ENCODE results near the gene LRRC57. TPM values are rescaled to one million over a fixed set of nuclear protein-coding genes. Genes with fewer than 3 reads are reported as not detected.

The LRRC57 gene
- total and polyA plus RNA-seq, 11 donors = 5.2 to 25.9 (median 17.3) TPM

- intact Hi-C loops (cut with DNase I) = no loop called here
- TF ChIP-seq POLR2A (IDR thresholded peaks at IDR 0.05) (no peak), CTCF (IDR thresholded peaks at IDR 0.05) (no peak)
- Histone ChIP-seq H3K9me3 (no peaks in the 10 kb centered on the region), H3K27me3 (no peaks in the 10 kb centered on the region), H3K27ac (no peak overlapping the region), H3K36me3 (peaks cover 0 to 13% (median 0%) of the 10 kb centered on the region in 9 donors), H3K4me3 (no peak overlapping the region), H3K4me1 (peaks cover 0 to 76% (median 29%) of the 10 kb centered on the region in 12 donors)
- WGBS, 4 donors = 74 to 80% (median 77%) methylated on average over 3 of the region's 3 CpGs
- ATAC-seq = no peak
- no peak for DNase-seq
These were observed 44.0 kb downstream of the LRRC57 start for GRCh38 chr15:42504631-42505030.

GRCh38 chr15:42503825-42504224 is 44.8 kb downstream of the LRRC57 start:
- H3K4me3 ChIP-seq = no peak overlapping the region
- H3K36me3 ChIP-seq = peaks cover 0 to 13% (median 0%) of the 10 kb centered on the region in 9 donors
- 85 to 93% (median 89%) methylated on average over 1 of the region's 1 CpG for WGBS, 4 donors
- H3K4me1 ChIP-seq = peaks cover 0 to 83% (median 33%) of the 10 kb centered on the region in 12 donors
- peak overlapping the region in 1 of 12 donors; percentile 53 for H3K27ac ChIP-seq
- intact Hi-C loops (cut with DNase I) = no loop called here
- H3K9me3 ChIP-seq = no peaks in the 10 kb centered on the region
- no peak for TF ChIP-seq CTCF (IDR thresholded peaks at IDR 0.05)
- no peak for TF ChIP-seq POLR2A (IDR thresholded peaks at IDR 0.05)
- ATAC-seq = no peak
- no peaks in the 10 kb centered on the region for H3K27me3 ChIP-seq
- no peak for DNase-seq

- no peak overlapping the region for H3K4me3 ChIP-seq
- H3K36me3 ChIP-seq = peaks cover 0 to 8% (median 0%) of the 10 kb centered on the region in 9 donors
- ATAC-seq = no peak
- TF ChIP-seq CTCF (IDR thresholded peaks at IDR 0.05) = no peak
- TF ChIP-seq POLR2A (IDR thresholded peaks at IDR 0.05) = no peak
- H3K27me3 ChIP-seq = no peaks in the 10 kb centered on the region
- H3K27ac ChIP-seq = peak overlapping the region in 1 of 12 donors; percentile 53
- peaks cover 0 to 83% (median 26%) of the 10 kb centered on the region in 12 donors for H3K4me1 ChIP-seq
- DNase-seq = no peak
- 55 to 66% (median 59%) methylated on average over 4 of the region's 4 CpGs for WGBS, 4 donors
- intact Hi-C loops (cut with DNase I) = no loop called here
- no peaks in the 10 kb centered on the region for H3K9me3 ChIP-seq
These were observed 46.1 kb downstream of the LRRC57 start for GRCh38 chr15:42502477-42502876.

- ATAC-seq (no peak), DNase-seq (no peak)
- Histone ChIP-seq H3K36me3 (no peaks in the 10 kb centered on the region), H3K4me1 (peaks cover 0 to 93% (median 30%) of the 10 kb centered on the region in 12 donors), H3K27ac (peak overlapping the region; percentile 6 to 72 (median 48)), H3K4me3 (peak overlapping the region in 1 of 12 donors; percentile 12), H3K9me3 (no peaks in the 10 kb centered on the region), H3K27me3 (no peaks in the 10 kb centered on the region)
- intact Hi-C loops (cut with DNase I) = loop anchor here in 2 of 10 donors (5.0 to 10.0 kb wide), 2 partner anchors 47 to 225 kb away; partner anchors contain the start of genes HAUS2 (in 2 of the 2), LRRC57 (in 2 of the 2), GANC (in 1 of the 2) and TMEM87A (in 1 of the 2)
- TF ChIP-seq CTCF (IDR thresholded peaks at IDR 0.05) = no peak
- no peak for TF ChIP-seq POLR2A (IDR thresholded peaks at IDR 0.05)
- 61 to 69% (median 67%) methylated on average over 12 of the region's 12 CpGs for WGBS, 4 donors
These were observed 48.6 kb downstream of the LRRC57 start for GRCh38 chr15:42499858-42500609.
